ENCODE measurements around the gene GRIPAP1. TPM values are rescaled to one million over a fixed set of nuclear protein-coding genes. Genes with fewer than 3 reads are reported as not detected.

Gene GRIPAP1
- total RNA-seq, 1 donor from 2014 or later = 28.8 TPM

GRCh38 chrX:48968377-48968776, 33.7 kb downstream of the GRIPAP1 start:
- Mint-ChIP-seq H3K27ac (ENCODE audit: unreplicated experiment) (no peak overlapping the region), H3K4me3 (ENCODE audit: unreplicated experiment) (no peak overlapping the region), H3K4me1 (ENCODE audit: low read depth) (peaks cover 20% of the 10 kb centered on the region), H3K36me3 (ENCODE audit: low read depth) (no peaks in the 10 kb centered on the region), H3K27me3 (ENCODE audit: low read depth) (no peaks in the 10 kb centered on the region), H3K9me3 (ENCODE audit: low read depth) (peaks cover 10% of the 10 kb centered on the region)
- DNase-seq (ENCODE audit: low spot score) = no peak
- no peak for TF ChIP-seq CTCF (IDR thresholded peaks at IDR 0.05)

- Mint-ChIP-seq H3K36me3 (ENCODE audit: low read depth) (no peaks in the 10 kb centered on the region), H3K27ac (ENCODE audit: unreplicated experiment) (peak overlapping the region; percentile 69), H3K4me3 (ENCODE audit: unreplicated experiment) (no peak overlapping the region), H3K4me1 (ENCODE audit: low read depth) (peaks cover 9% of the 10 kb centered on the region), H3K27me3 (ENCODE audit: low read depth) (no peaks in the 10 kb centered on the region), H3K9me3 (ENCODE audit: low read depth) (peaks cover 6% of the 10 kb centered on the region)
- DNase-seq (ENCODE audit: low spot score) = no peak
- TF ChIP-seq CTCF (IDR thresholded peaks at IDR 0.05) = no peak
Observed at GRCh38 chrX:48966796-48967579, 35.1 kb downstream of the GRIPAP1 start.

- H3K27me3 Mint-ChIP-seq (ENCODE audit: low read depth) = no peaks in the 10 kb centered on the region
- H3K4me1 Mint-ChIP-seq (ENCODE audit: low read depth) = peaks cover 9% of the 10 kb centered on the region
- H3K4me3 Mint-ChIP-seq (ENCODE audit: unreplicated experiment) = no peak overlapping the region
- H3K27ac Mint-ChIP-seq (ENCODE audit: unreplicated experiment) = no peak overlapping the region
- no peak for TF ChIP-seq CTCF (IDR thresholded peaks at IDR 0.05)
- no peaks in the 10 kb centered on the region for H3K36me3 Mint-ChIP-seq (ENCODE audit: low read depth)
- H3K9me3 Mint-ChIP-seq (ENCODE audit: low read depth) = peaks cover 6% of the 10 kb centered on the region
- no peak for DNase-seq (ENCODE audit: low spot score)
Observed at GRCh38 chrX:48965959-48966358, 36.1 kb downstream of the GRIPAP1 start.

- Mint-ChIP-seq H3K4me3 (ENCODE audit: unreplicated experiment) (no peak overlapping the region), H3K4me1 (ENCODE audit: low read depth) (peaks cover 6% of the 10 kb centered on the region)
Observed at GRCh38 chrX:48961585-48962091, 40.4 kb downstream of the GRIPAP1 start.

GRCh38 chrX:48960291-48960690, 41.8 kb downstream of the GRIPAP1 start:
- no peak for TF ChIP-seq CTCF (IDR thresholded peaks at IDR 0.05)
- no peak for DNase-seq (ENCODE audit: low spot score)
- Mint-ChIP-seq H3K27me3 (ENCODE audit: low read depth) (no peaks in the 10 kb centered on the region), H3K27ac (ENCODE audit: unreplicated experiment) (no peak overlapping the region), H3K9me3 (ENCODE audit: low read depth) (no peaks in the 10 kb centered on the region), H3K4me1 (ENCODE audit: low read depth) (peaks cover 14% of the 10 kb centered on the region), H3K36me3 (ENCODE audit: low read depth) (no peaks in the 10 kb centered on the region), H3K4me3 (ENCODE audit: unreplicated experiment) (no peak overlapping the region)

More at GRCh38 chrX:48961585-48962091, 40.4 kb downstream of the GRIPAP1 start:
- Mint-ChIP-seq H3K9me3 (ENCODE audit: low read depth) (no peaks in the 10 kb centered on the region), H3K27ac (ENCODE audit: unreplicated experiment) (no peak overlapping the region), H3K36me3 (ENCODE audit: low read depth) (no peaks in the 10 kb centered on the region), H3K27me3 (ENCODE audit: low read depth) (no peaks in the 10 kb centered on the region)
- no peak for TF ChIP-seq CTCF (IDR thresholded peaks at IDR 0.05)
- DNase-seq (ENCODE audit: low spot score) = no peak
